HG03558 (cell line): ENCODE measurements around the gene SNUPN.
"Not testable (repeated sequence)": the region's sequence is repeated elsewhere in the genome, so short reads cannot be mapped to it uniquely, and the experiment has no call there.

Experiments used
- ATAC-seq: cut with Tn5 transposase; IDR thresholded peaks from one replicate; pipeline ENCODE4 v1.9.1; 2021; ENCODE audit warnings: moderate number of reproducible peaks; ENCODE audit not compliant: unreplicated experiment; ENCODE audit errors: extremely low read depth

The SNUPN gene

DNA sequence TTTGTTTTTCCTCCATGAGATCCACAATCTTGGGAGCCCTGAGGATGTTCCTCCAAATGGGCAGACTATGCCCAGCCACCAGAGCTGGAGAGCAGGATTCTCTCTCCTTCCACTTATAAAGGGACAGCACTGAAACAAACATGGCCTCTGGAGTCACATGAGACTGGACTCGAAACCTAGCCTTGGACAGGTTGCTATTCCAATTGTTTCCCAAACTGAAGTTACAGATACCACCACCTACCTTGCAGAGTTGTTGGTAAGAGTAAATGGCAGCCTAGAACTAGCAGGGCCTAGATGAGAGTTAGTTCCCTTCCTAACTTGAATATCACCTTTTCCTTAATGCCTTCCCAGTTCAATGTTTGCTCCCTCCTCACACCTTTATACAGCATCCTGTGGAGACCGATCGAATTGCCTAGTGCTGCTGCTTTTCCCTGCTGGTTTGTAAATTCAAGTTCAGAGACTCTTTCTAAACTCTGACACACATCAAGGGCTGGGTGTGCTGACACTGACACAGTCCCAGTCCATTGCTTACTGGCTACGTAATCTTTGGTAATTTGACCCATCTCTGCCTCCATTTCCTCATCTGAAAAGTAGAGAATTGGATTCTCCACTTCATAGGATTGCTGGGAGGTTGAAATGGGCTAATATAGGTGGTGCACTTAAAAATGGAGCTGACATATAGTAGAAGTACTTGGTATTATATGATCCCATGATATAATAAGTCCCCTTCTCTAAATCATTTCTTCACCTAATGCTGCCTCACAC, 11.9 kb upstream of the SNUPN start:
- no peak for ATAC-seq

DNA sequence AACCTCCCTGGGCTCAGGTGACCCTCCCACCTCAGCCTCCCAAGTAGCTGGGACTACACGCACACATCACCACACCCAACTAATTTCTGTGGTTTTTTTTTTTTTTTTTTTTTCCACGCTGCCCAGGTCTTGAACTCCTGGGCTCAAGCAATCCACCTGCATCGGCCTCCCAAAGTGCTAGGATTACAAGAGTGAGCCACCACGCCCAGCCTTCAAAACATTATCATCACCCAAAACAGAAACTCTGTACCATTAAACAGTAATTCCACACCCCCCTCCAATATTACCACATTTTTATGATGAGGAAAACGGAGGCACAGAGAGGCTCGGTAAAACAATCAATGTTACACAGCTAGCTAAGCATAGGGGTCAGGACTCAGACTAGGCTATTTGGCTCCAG, 10.5 kb upstream of the SNUPN start:
- ATAC-seq: no peak

DNA sequence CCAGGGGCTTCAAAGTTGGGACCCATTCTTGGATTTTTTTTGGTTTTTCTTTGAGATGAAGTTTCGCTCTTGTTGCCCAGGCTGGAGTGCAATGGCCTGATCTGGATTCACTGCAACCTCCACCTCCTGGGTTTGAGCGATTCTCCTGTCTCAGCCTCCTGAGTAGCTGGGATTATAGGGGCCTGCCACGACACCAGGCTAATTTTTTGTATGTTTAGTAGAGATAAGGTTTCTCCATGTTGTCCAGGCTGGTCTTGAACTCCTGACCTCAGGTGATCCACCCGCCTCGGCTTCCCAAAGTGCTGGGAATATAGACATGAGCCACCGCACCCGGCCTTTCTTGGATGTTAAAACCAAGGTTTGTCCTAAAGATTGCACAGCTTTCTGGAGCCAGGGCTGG, 8.4 kb upstream of the SNUPN start:
- not testable (repeated sequence) for ATAC-seq

DNA sequence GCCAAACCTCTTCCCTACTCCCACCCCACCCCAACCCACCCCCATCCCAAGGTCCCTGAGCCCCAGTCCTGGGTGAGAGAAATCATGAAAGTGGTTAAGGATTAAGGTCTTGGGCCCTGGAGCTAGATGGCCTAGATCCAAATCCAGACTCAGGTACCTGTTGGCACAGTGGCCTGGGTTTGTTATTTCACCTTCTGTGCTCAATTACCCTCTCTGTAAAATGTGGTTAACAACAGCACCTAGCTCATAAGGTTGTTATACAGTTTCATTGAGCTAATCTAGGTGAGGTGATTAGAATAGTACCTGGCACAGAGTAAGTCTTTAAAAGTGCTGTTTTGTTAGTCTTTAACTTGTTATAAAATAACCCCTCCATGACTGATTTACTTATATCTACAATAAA, 6.4 kb upstream of the SNUPN start:
- no peak for ATAC-seq

DNA sequence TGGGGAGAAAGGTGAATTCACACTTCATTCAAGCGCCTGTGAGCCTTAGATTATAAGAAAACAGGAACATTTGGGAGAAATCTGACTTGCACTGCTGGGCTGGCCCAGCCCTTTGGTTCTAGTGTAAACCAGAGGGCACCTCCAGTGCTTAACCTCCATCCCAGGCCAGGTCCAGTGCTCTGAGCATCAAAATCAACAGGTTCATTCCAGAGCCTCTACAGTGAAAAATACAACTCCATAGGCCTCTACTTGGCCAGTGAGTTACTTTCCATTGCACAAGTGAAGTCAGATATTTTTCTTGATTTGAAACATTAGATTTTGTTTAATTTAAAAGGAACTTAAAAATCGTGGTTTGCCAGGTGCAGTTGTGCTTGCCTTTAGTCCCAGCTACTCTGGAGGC, 3.0 kb downstream of the SNUPN start:
- ATAC-seq: no peak

DNA sequence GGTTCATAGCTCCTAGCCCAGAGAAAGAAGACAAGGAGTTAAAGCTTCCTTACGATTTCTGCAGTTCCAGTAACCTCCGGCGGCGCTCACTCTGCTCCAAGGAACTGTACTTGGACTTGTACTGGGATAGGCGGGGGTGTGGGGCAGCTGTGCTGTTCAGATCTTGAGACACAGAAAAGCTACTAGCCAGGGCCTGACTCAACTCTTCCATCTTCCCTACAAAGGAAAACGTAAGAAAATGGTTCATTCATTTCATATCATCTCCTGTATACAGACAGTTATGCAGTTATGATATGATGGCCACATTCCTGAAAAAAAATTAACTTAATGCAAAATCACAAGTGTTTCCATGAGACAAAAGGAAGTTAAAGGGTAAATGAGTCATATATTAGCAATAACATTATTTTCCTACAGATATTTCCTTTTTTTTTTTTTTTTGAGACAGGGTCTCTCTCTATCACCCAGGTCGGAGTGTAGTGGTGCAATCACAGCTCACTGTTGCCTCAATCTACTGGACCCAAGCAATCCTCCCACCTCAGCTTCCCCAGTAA, 4.6 kb downstream of the SNUPN start:
- ATAC-seq: no peak

DNA sequence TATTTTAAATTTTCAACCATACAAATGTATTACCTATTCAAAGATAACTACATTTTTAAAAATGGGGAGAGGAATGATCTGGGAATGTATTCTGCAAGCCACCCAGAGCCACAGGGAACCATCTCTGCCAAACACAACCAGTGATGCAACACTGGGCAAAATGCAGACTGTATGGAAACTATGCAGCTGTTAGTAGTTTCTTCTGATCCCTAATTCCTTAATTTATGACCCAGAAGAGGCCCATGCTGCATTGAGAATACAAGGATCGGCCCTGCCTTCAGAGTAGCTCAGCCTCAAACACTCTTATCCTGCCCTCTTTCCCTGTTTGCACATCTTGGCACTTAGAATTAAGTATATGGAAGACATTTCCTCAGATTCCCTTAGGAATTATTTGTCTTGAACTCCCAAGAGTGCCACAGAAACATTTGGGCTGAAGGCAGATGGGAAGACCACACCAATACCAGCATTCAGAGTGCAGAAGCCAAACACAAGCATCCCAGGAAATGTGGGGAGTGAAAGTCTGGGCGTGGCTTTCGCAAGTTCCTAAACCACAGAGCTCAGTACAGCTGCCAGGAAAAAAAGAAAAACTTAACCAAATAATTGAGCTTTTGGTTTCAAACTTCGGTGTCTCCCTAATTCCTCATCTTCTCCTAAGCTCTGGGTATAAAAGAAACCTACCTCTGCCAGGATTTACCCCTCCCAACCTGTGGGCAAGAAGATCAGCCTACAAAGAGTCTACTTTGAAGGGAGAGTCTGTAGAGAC, 5.3 kb downstream of the SNUPN start:
- ATAC-seq: no peak

DNA sequence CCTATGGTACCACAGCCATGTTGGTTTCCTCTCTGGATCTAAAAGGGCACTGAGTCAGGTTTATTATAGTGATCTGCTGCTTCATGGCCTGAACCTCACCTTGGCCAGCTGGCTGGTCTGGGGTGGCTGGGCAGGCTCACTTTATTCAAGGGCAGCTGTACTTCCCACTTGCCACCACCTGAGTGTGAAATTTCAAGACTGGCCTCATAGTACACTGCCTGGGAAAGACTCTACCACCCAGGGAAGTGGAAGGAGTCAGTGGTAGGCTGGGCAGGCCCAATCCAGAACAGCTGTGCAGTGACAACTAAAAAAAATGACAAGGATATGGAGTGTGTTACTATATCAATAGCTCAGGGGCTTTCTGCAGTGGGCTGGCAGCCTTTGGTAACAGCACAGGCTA, 8.8 kb downstream of the SNUPN start:
- no peak for ATAC-seq

DNA sequence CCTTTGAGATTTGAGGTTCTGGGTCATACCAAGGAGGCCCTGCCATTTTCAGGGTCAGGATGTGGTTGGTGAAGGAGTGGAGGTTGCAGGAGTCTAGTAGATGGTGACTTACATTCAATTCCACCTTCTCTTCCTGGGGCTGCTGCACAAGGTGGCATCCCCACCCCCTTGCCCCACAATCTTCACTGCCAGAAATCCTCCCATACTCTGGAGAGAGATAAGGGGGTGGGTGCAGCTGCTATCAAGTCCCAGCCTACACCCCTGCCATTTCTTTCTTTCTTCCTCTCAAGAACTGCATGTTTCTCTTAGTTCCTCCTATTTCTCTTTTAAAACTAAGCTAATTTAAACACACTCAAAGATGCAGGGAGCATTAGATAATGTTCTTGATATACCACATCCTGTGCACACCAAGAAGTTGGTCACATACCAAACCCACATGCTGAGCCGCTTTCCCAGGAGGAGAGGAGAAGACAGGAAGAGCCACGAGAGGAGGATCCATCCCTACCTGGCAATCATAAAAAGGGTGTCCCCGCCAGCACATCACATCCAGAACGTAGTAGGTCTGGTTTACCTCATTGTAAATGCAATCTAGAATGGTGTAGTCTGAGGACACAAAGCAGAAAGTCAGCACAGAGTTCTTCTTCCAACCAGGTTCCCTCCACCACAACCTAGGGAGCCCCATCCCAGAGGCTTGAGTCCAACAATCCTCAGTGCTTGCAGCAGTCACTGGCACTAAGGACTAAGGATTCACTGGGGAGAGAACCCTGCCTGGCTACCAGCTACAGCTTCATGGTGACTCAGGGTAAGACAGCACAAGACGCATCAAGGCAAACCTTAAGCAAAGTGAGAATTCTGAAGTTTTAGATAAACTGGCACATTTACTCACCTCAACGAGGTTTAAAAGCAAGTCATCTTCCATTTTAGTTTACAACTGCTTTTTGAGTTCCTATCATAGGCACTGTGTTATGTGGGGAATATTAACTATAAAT, 18.5 kb downstream of the SNUPN start:
- ATAC-seq: no peak

DNA sequence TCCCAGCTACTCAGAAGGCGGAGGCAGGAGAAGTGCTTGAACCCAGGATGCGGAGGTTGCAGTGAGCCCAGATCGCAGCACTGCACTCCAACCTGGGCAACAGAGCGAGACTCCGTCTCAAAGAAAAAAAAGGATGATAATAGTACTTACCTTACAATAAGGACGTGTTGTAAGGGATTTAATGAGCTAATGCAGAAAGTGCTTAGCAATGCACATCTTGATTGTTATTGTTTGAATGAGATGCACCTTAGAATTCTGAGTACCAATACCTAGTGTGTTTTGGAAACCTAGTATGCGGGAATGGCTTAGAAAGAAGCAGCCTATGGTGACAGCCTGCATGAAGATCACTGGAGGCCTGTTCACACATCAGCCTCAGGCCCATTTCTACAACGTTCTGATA, 19.5 kb downstream of the SNUPN start:
- ATAC-seq: no peak

DNA sequence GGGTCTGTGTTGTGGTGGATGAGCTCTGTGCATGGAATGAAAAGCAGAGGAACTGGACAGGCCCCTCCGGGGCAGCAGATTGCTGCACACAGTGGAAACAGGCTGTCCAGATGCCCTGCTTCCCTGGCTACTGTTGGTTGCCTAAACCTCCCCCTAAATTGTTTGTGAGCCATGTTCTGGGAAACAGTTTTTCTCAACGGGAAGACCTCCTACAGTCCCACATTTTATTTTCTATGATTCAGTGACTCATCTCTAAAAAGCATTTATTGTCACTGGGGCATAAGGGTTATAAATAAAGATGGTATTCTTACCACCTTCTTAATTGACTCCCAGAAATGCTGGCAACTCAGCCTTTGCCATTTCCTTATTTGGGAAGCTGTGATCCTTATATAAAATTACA, 26.1 kb downstream of the SNUPN start:
- ATAC-seq: no peak

DNA sequence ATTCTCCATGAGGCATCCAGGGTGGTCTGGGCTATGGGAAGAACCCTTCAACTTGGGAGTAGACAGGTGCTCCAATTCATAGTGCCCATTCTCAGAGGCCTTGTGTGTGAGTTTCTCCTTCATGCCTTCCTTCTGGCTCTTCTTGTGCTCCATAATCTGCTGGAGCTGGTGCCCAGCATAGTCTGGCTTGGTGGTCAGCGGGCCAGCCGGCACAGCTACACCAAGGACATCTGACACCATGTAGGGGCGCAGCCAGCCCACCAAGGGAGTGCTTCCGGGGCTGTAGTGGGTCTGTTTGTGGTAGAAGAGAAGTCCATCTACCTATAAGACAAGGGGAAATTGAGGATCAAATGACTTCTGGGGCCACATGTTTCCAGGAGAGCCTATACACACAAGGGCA, 27.2 kb downstream of the SNUPN start:
- no peak for ATAC-seq

DNA sequence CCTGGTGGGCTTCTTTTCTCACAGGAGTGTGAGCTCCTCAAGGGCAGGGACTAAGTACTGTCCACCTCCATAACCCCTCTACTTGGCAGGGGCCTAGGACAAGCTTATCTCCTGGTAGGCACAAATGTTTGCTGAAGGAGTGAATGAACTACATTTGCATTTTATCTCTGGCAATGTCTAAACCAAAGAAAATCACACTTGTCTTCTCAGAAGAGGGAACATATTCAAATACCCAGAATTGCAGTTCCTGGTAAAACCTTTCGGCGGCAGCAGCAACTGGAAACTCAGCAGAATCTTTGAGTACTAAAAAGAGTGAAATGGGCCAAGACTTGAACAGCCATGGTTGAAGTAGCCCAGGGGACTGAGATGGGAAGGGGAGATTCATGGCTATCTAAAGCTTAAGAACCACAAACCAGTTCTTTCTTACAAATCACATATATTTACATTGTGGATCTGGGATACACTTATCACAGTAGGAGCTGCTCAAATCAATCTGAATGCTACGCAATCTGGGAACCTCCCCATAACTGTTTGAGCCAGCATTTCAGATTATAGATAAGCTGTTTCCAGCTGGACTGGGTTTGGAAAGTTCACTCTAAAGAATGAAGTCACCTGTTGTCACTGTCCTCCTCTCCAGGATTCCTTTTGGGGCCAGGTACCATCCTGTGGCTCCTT, 27.7 kb downstream of the SNUPN start:
- no peak for ATAC-seq

DNA sequence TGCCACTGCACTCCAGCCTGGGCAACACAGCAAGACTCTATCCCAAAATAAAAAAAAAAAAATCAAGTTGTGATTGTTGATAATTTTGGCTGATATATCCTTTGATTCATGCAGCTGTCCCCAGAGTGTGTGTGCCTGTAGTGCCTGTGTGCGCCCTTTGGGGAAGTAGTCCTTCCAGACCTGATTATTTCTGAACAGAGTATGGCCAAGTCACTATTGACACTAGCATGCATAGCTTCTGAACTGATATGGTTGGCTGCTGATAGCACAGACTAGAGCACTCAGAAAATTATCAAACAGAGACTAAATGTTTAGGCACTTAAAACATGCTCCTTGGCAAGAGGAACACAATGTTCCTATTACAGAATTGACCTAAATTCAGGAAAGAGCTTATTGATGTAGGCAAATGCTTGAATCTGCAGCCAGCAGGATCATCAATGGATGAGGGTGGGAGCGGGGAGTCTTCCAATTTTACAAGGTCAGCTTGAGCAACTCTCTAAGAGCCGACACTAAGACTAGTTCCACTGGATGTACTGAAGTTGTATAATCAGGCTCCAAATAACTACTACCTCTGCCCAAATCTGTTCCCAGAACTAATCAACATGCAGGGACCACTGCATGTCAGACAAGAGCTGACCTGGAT, 28.7 kb downstream of the SNUPN start:
- no peak for ATAC-seq

DNA sequence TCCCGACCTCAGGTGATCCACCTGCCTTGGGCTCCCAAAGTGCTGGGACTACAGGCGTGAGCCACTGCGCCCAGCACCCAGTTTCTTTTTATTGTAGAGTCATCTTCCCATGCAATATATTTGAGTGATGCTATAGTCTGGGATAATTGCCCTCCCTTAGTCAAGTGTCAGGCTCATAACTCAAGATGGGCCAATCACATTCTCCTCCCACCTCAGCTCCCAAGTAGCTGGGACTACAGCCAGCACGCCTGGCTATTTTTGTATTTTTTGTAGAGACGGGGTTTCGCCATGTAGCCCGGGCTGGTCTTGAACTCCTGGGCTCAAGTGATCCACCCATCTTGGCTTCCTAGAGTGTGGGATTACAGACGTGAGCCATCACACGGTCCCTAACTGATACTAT, 31.2 kb downstream of the SNUPN start:
- ATAC-seq: no peak

DNA sequence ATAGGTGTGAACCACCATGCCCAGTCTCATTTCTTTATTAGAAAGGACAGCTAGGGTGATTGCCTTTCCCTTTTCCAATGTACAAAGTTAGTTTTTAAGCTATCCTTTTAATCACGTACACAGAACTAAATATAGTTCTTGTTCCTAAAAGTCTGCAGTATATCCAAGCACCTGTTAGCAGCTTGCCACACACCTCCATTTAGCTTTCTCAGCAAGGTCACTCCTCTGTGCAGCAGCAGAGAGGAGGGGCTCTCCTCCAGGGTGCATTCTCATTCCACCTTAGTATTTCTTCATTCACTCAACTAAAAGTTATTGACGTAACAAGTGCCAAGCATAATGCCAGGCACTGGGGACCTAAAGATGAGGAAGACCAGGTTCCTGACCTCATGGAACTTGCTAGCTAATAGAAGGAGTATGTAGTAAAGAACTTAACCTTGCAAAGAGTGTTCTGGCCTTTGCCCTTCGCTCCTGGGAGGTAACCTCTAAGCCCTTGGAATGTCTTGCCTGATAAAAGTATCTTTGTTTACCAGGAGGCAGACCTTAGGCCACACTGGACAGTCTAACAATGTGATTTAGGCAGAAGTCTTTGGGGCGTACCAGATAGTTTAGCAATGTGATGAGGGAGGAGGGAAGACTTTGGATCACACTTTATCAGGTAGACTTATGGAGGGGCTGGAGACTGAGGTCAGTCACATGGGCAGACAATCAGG, 33.7 kb downstream of the SNUPN start:
- no peak for ATAC-seq

DNA sequence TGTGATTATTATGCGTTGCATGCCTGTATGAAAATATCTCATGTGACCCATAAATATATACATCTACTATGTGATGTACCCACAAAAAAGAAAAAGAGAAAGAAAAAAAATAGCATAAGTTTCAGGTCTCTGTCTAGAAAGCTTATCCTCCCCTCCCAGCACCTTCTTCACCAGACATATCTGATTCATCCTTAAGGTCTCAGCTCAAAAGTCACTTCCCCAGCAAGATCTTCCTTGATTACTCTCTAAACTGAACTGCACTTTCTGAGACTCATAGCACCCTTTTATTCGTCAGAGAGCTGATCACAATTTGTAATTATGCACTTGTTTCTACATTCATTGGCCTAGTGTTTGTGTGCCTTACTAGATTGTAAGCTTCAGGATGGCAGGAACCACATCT, 35.3 kb downstream of the SNUPN start:
- ATAC-seq: no peak

DNA sequence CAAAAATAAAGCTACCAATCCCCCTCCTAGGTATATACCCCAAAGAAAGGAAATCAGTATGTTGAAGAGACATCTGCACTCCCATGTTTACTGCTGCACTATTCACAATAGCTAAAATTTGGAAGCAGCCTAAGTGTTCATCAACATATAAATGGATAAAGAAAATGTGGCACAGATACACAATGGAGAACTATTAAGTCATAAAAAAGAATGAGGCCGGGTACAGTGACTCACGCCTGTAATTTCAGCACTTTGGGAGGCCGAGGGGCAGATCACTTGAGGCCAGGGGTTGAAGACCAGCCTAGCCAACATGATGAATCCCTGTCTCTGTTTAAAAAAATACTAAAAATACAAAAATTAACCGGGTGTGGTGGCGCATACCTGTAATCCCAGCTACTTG, 36.5 kb downstream of the SNUPN start:
- no peak for ATAC-seq

DNA sequence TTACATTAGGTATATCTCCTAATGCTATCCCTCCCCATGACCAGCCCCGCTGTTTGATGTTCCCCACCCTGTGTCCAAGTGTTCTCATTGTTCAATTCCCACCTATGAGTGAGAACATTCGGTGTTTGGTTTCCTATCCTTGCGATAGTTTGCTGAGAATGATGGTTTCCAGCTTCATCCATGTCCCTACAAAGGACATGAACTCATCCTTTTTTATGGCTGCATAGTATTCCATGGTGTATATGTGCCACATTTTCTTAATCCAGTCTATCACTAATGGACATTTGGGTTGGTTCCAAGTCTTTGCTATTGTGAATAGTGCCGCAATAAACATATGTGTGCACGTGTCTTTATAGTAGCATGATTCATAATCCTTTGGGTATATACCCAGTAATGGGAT, 39.1 kb downstream of the SNUPN start:
- not testable (repeated sequence) for ATAC-seq
